Myocyte (in vitro differentiated cells): ENCODE results near the gene CYB561D1. TPM values are rescaled to one million over a fixed set of nuclear protein-coding genes. Genes with fewer than 3 reads are reported as not detected.
A peak's percentile ranks its signal among the peaks of the same experiment; 100 is the strongest.

Experiments used
- DNase-seq: peaks from one replicate; pipeline ENCODE4 v3.0.0-alpha.2; 2012; ENCODE audit warnings: low read depth
- total RNA-seq: library from RNA; depleted of rRNA; stranded (reverse); fragments of >200 nt; gene quantifications from 2 replicates; pipeline ENCODE4 v1.2.3, GENCODE V29; 2014

CYB561D1 gene
- total RNA-seq, 1 donor from 2014 or later: 3.9 TPM

DNA sequence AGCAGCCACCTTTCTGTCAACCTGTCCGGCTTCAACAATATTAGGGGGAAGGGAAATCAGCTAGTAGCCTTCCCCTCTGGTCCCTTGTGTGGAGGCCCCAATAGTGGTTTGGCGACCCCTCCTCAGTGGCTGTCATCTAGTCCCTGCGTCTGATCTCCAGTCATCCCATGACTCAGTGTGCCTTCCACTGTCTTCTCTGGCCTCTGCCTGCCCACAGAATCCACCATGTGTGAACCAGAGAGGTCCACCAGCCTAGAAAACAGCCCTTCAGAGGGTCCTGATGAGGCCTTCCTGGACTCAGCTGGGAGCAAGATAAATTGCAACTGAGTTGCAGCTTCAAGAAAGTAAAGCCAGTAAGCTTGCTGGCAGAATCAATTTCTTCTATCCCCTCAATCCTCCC lies 14.0 kb upstream of the CYB561D1 start:
- no peak for DNase-seq

- no peak for DNase-seq
Observed at GRCh38 chr1:109481646-109482045, 12.2 kb upstream of the CYB561D1 start.

- DNase-seq: no peak
Observed at GRCh38 chr1:109482242-109482641, 11.7 kb upstream of the CYB561D1 start.

DNA sequence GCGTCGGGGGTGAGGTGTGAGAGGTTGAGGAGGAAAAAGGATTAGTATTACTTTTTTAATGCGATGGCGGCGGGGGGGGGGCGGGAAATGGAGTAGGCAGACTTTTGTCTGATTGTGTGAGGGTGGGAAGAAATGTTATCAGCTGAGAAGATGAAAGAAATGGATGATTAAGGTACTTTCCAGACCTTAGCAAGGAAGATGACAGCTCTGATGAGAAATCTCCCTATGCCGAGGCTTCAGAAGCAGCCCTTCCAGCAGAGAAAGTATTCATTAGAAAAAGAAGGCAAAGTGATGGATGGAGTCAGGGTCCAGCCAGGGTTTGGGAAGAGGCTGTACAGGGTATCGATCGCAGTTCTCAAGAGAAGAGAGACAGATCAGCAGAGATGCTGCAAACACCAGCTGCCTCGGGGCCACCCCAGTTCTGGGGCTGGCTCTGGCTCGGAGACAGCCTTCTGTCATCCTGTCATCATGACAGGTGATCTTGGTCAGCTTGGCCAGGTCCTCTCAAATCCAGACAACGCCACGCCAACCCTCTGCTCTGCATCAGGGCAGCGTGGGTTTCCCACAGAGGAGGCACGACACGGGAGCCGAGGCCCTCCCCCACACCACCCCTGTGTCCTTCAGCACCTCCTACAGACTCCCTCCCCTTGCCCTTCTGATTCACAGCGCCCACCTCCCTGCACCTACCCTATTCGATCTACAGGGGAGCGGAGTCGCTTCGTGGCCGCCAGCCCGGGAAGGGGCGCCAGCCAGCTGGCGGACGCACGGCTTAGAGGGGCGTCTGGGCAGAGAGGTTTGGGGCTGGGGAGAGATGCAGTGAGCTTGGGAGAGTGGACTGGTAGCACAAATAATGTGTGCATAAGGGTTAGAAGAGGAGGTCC lies 10.9 kb upstream of the CYB561D1 start:
- DNase-seq: peak; percentile 29

- peak; percentile 89 for DNase-seq
Observed at GRCh38 chr1:109483672-109484518, 10.0 kb upstream of the CYB561D1 start, which contains the start of gene ATXN7L2. Gene ATXN7L2, plus strand, starts transcription at chr1:109483905. Its CDS starts 49 bp downstream, at chr1:109483954.

GRCh38 chr1:109484519-109484975 lies 9.3 kb upstream of the CYB561D1 start:
- DNase-seq: no peak

- DNase-seq: no peak
Observed at GRCh38 chr1:109485001-109485400, 8.9 kb upstream of the CYB561D1 start.

- DNase-seq: no peak
Observed at GRCh38 chr1:109487261-109487660, 6.6 kb upstream of the CYB561D1 start.

DNA sequence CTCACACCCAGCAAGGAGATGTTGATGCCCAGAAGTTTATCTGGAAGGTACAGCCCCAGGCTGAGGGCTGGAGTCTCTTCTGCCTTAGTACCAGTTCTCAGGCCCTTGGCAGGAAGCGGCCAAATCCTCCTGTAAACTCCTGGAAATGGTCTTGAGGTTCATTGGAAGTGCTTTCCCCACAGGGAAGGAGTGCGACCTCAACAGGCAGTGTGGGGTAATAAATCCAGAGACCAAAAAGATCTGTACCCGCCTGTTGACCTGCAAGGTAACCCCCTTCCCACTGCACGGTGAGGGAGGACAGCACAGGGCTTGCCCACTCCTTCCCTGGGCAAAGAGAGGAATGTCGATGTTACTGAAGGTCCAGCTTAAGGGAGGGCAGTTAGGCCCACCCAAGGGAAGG lies 5.7 kb upstream of the CYB561D1 start:
- no peak for DNase-seq

GRCh38 chr1:109488696-109489095 lies 5.2 kb upstream of the CYB561D1 start:
- DNase-seq: no peak

- peak; percentile 75 for DNase-seq
Observed at GRCh38 chr1:109490029-109490933, 3.6 kb upstream of the CYB561D1 start.

GRCh38 chr1:109490934-109491302 lies 3.0 kb upstream of the CYB561D1 start:
- no peak for DNase-seq

GRCh38 chr1:109491372-109491771 lies 2.5 kb upstream of the CYB561D1 start:
- DNase-seq: no peak

DNA sequence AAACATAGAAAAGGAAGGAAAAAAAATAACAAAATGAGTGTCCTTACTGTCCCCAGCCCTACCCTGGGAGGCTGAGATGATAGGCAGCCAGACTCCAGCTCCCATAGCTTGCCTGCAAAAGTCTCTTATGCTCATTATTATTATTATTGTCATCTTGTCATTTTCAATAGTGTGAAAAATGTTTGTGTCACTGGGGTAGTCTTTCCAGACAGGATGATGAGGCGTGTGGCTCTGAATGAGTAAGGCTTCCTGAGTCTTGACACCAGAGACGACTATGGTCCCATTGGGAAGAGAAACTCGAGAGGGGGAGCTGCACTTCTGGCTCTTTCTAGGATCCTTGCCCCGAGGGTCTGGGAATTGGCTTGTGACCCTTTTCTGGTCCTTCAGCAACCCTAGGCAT lies 1.1 kb upstream of the CYB561D1 start:
- DNase-seq: no peak

- no peak for DNase-seq
Observed at GRCh38 chr1:109493227-109493626, 667 bp upstream of the CYB561D1 start.

DNA sequence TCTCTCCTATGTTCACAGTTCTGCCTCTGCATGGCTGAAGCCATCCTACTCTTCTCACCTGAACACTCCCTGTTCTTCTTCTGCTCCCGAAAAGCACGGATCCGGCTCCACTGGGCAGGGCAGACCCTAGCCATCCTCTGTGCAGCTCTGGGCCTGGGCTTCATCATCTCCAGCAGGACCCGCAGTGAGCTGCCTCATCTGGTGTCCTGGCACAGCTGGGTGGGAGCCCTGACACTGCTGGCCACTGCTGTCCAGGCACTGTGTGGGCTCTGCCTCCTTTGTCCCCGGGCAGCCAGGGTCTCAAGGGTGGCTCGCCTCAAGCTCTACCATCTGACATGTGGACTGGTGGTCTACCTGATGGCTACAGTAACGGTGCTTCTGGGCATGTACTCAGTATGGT lies 1.8 kb downstream of the CYB561D1 start:
- no peak for DNase-seq

- DNase-seq: no peak
Observed at GRCh38 chr1:109497449-109498160, 3.7 kb downstream of the CYB561D1 start.

- DNase-seq: peak; percentile 78
Observed at GRCh38 chr1:109498161-109498801, 4.4 kb downstream of the CYB561D1 start.

DNA sequence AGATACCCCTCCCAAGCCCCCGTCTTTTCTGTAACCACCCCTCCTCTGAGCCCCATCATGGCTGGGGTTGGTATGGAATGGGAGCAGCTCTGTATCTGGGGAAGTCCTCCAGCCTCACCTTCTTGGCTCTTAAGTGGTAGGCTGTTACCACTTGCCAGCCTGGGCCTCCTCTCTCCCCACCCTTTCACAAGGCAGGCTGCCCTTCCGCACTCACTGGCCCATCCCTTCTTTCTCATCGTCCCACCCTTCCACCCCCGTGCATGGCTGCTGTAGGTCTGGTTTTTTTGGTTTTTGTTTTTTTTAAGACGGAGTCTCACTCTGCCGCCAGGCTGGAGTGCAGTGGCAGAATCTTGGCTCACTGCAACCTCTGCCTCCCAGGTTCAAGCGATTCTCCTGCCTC lies 5.2 kb downstream of the CYB561D1 start:
- DNase-seq: no peak
